Endothelial cell of umbilical vein (primary cell): ENCODE results near the gene ELMOD2. TPM values are rescaled to one million over a fixed set of nuclear protein-coding genes. Genes with fewer than 3 reads are reported as not detected.

ENCODE experiments used
- BruUV-seq: library from RNA; stranded (reverse); fragments of 400-500 nt; replicated peaks from 2 replicates; lab custom pipeline; 2021; lab: Mats Ljungman, UMichigan
- CTCF ChIA-PET: fragments of 300-600, 350-600 bp; sonication (Branson Sonifier 250); formaldehyde crosslinking; loops from one replicate; lab custom pipeline; 2021; ENCODE audit warnings: antibody characterized with exemption, inconsistent platforms; lab: Charles Lee
- POLR2A ChIA-PET: fragments of 300-600, 350-600 bp; sonication (Branson Sonifier 250); formaldehyde crosslinking; loops from one replicate; lab custom pipeline; 2021; ENCODE audit warnings: antibody characterized with exemption, inconsistent platforms; lab: Charles Lee
- DNase-seq: peaks from one replicate; pipeline ENCODE4 v3.0.0-alpha.2; 2011; ENCODE audit warnings: low read depth, low spot score
- FAIRE-seq: peaks from 2 replicates; lab custom pipeline; 2011; peaks lifted over from hg19 to GRCh38; lab: Jason Lieb, UNC
- H2AFZ ChIP-seq: 2 replicates; pipeline ENCODE4 v1.6.0; 2012; ENCODE audit warnings: low read depth, low read length, control low read depth, inconsistent platforms
- H3K27ac ChIP-seq: 2 replicates; pipeline ENCODE4 v1.5.1; 2011; ENCODE audit warnings: low read depth, mild to moderate bottlenecking, control low read depth, low read length, moderate library complexity; ENCODE audit not compliant: insufficient read depth
- H3K27me3 ChIP-seq, 2 experiments: 2 replicates each; pipeline versions ENCODE4 v1.6.0 to v1.6.1; 2011; ENCODE audit warnings: low read length in 2 of 2, mixed read lengths in 1 of 2; ENCODE audit not compliant: control insufficient read depth in 2 of 2, insufficient read depth in 2 of 2
- H3K36me3 ChIP-seq, 2 experiments: 2 replicates in 1 of 2; 3 replicates in 1 of 2; pipeline ENCODE4 v1.5.1; 2011; ENCODE audit warnings: low read length in 2 of 2, mild to moderate bottlenecking in 1 of 2, moderate library complexity in 1 of 2; ENCODE audit not compliant: control insufficient read depth in 2 of 2, insufficient read depth in 2 of 2; ENCODE audit errors: extremely low read depth in 1 of 2
- H3K4me1 ChIP-seq: 3 replicates; pipeline ENCODE4 v1.5.1; 2011; ENCODE audit warnings: mild to moderate bottlenecking, low read length; ENCODE audit not compliant: control insufficient read depth, insufficient read depth; ENCODE audit errors: extremely low read depth
- H3K4me2 ChIP-seq: 2 replicates; pipeline ENCODE4 v1.6.1; 2011; ENCODE audit warnings: low read length, control low read depth, mixed read lengths; ENCODE audit not compliant: insufficient read depth
- H3K4me3 ChIP-seq, 3 experiments: fragments of 200-600 bp in 1 of 3; sonication (generic), shearing (Covaris generic) in 1 of 3; replicated peaks in 1 of 3; 2 replicates each; pipeline ENCODE4 v1.5.1; 2011 to 2016; ENCODE audit warnings: control low read depth in 3 of 3, low read length in 3 of 3, mild to moderate bottlenecking in 2 of 3, inconsistent platforms in 1 of 3, low read depth in 1 of 3, moderate library complexity in 1 of 3; ENCODE audit not compliant: insufficient read depth in 1 of 3
- H3K79me2 ChIP-seq: 2 replicates; pipeline ENCODE4 v1.6.0; 2012; ENCODE audit warnings: low read length, inconsistent platforms; ENCODE audit not compliant: control insufficient read depth, insufficient read depth
- H3K9ac ChIP-seq: replicated peaks from 2 replicates; pipeline ENCODE3; 2011; ENCODE audit warnings: low read length, control low read depth; ENCODE audit not compliant: insufficient read depth; ENCODE audit errors: extremely low read depth
- H3K9me1 ChIP-seq: replicated peaks from 3 replicates; pipeline ENCODE4 v1.6.0; 2011; ENCODE audit warnings: mild to moderate bottlenecking, low read length; ENCODE audit not compliant: control insufficient read depth, insufficient read depth; ENCODE audit errors: extremely low read depth
- H3K9me3 ChIP-seq: replicated peaks from 2 replicates; pipeline ENCODE4 v1.5.1; 2012; ENCODE audit warnings: low read length, inconsistent platforms; ENCODE audit not compliant: control insufficient read depth, insufficient read depth
- H4K20me1 ChIP-seq: replicated peaks from 2 replicates; pipeline ENCODE3; 2011; ENCODE audit warnings: mild to moderate bottlenecking, low read length; ENCODE audit not compliant: control insufficient read depth, insufficient read depth; ENCODE audit errors: extremely low read depth
- EZH2 ChIP-seq: IDR thresholded peaks from 2 replicates; pipeline ENCODE4 v1.6.1; 2012; ENCODE audit warnings: borderline replicate concordance, low read depth, mild to moderate bottlenecking, moderate library complexity, low read length, inconsistent platforms; ENCODE audit not compliant: severe bottlenecking
- FOS ChIP-seq: IDR thresholded peaks from 2 replicates; pipeline ENCODE4 v1.6.1; 2011; ENCODE audit warnings: mild to moderate bottlenecking, low read length, moderate library complexity, borderline replicate concordance; ENCODE audit not compliant: insufficient read depth
- MAX ChIP-seq: IDR thresholded peaks from 2 replicates; pipeline ENCODE4 v1.6.1; 2011; ENCODE audit not compliant: insufficient read depth, insufficient read length
- POLR2AphosphoS5 ChIP-seq: IDR thresholded peaks from 2 replicates; pipeline ENCODE4 v1.6.1; 2012; ENCODE audit warnings: low read depth, mild to moderate bottlenecking, control low read depth, low read length, moderate library complexity; ENCODE audit not compliant: insufficient read depth
- dilution Hi-C: fragments of 300-500 bp; cut with MboI; formaldehyde crosslinking; loops from one replicate; pipeline ENCODE4 v1.15.0; 2019; ENCODE audit warnings: low sequenced_read_pairs; ENCODE audit not compliant: extremely low pct_ligation_motif_present
- intact Hi-C: fragments of 100-400 bp; cut with micrococcal nuclease; formaldehyde crosslinking; loops from one replicate; pipeline ENCODE4 v1.10.0; 2022
- polyA plus RNA-seq, 4 experiments: library from polyadenylated mRNA; depleted of rRNA in 3 of 4; stranded (reverse) in 3 of 4; unstranded in 1 of 4; fragments of >200 nt; gene quantifications; 2 replicates each; pipeline versions ENCODE4 v1.2.1 to v1.2.3, GENCODE V29; 2011 to 2012; ENCODE audit warnings: missing spikeins in 1 of 4
- total RNA-seq: library from RNA; stranded (reverse); gene quantifications from 2 replicates; pipeline ENCODE4 v1.2.3, GENCODE V29; 2021
- TF ChIP-seq, protein P1 (sequence below), 2 donors: IDR thresholded peaks; 1 replicate in 1 of 2; 2 replicates in 1 of 2; pipeline ENCODE4 v1.5.1; 2011; ENCODE audit warnings: low read length in 2 of 2, mild to moderate bottlenecking in 2 of 2, moderate library complexity in 2 of 2, control low read depth in 1 of 2, inconsistent platforms in 1 of 2, low read depth in 1 of 2; ENCODE audit not compliant: insufficient read depth in 1 of 2; ENCODE audit errors: extremely low read depth in 1 of 2

The ELMOD2 gene
- total and polyA plus RNA-seq, 2 donors (not counting 3 experiments of a cell fraction or from before 2014, with no cell fraction given): 5.0 to 23.6 TPM

DNA sequence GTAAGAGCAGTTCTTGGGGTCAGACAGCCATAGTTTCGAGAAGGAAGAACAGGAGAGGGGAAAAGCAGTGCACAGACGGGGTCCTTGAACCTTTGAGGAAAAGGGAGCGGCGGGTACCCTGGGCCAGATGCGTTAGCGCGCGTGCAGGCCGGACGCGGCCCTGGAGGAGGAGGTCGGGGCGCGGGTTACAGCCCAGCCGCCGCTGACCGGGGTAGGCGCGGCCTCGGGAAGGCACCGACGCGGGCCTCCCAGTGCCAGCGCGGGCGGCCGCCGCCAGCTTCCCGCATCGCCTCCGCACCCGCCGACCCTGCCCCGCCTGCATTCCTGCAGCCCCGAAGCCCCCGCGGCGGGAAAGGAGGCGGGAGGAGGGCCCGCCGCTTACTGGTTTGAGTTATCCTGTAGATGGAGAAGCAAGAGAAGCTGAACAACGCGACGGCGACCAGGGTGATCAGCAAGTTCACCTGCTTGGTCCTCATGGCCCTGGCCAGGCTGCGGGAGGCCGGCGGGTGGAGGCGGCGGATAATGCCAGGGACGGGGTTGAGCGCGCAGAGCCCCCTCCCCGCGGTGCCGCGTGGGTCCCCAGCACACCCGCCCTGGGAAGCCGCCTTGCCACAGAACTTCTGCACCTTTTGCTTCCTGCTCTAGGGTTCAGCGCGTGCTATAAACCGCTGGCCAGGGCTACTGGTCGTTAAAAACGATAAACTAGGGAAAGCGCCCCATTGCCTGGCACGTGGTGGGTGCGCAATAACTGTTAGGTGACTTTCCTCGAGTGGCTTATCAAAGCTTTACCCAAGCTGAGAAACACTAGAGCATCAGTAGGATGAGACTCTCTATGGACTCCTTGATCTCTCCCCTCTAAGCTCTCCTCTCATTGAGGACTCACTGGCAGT, 26.0 kb upstream of the ELMOD2 start, which contains the start of gene MGAT4D:
MGAT4D (minus strand) TSS at position 547 of the 890 bp plus-strand sequence; CDS start at position 476, 71 bp downstream.
- Histone ChIP-seq H4K20me1 (no peaks in the 10 kb centered on the region), H3K9me1 (no peaks in the 10 kb centered on the region), H3K27me3 (peaks cover 30 to 63% of the 10 kb centered on the region in 2 experiments), H3K9me3 (no peaks in the 10 kb centered on the region), H3K79me2 (no peaks in the 10 kb centered on the region), H3K36me3 (no peaks in the 10 kb centered on the region), H3K4me2 (no peak within 1 kb of the TSS), H3K4me1 (no peaks in the 10 kb centered on the region), H3K9ac (no peak within 1 kb of the TSS), H3K27ac (no peak within 1 kb of the TSS), H3K4me3 (no peak within 1 kb of the TSS), H2AFZ (no peak within 1 kb of the TSS)
- dilution Hi-C loops: no loop called here
- no TSS peak for BruUV-seq
- TF ChIP-seq, protein P1, sequence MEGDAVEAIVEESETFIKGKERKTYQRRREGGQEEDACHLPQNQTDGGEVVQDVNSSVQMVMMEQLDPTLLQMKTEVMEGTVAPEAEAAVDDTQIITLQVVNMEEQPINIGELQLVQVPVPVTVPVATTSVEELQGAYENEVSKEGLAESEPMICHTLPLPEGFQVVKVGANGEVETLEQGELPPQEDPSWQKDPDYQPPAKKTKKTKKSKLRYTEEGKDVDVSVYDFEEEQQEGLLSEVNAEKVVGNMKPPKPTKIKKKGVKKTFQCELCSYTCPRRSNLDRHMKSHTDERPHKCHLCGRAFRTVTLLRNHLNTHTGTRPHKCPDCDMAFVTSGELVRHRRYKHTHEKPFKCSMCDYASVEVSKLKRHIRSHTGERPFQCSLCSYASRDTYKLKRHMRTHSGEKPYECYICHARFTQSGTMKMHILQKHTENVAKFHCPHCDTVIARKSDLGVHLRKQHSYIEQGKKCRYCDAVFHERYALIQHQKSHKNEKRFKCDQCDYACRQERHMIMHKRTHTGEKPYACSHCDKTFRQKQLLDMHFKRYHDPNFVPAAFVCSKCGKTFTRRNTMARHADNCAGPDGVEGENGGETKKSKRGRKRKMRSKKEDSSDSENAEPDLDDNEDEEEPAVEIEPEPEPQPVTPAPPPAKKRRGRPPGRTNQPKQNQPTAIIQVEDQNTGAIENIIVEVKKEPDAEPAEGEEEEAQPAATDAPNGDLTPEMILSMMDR (IDR thresholded peaks at IDR 0.05; ENCODE audit: extremely low read depth in 1 of 2, insufficient read depth in 1 of 2, low read depth in 1 of 2, low read length in 2 of 2): no peak
- TF ChIP-seq EZH2: peak; percentile 85
- TF ChIP-seq MAX: no peak
- no peak for TF ChIP-seq POLR2AphosphoS5
- no peak for TF ChIP-seq FOS
- POLR2A ChIA-PET: no interaction called here
- DNase-seq: no peak
- CTCF ChIA-PET: no interaction called here
- no peak for FAIRE-seq
- intact Hi-C loops: no loop called here
